ENCODE measurements around the gene TBC1D3I.
"Not testable (repeated sequence)": the region's sequence is repeated elsewhere in the genome, so short reads cannot be mapped to it uniquely, and the experiment has no call there.

DNA sequence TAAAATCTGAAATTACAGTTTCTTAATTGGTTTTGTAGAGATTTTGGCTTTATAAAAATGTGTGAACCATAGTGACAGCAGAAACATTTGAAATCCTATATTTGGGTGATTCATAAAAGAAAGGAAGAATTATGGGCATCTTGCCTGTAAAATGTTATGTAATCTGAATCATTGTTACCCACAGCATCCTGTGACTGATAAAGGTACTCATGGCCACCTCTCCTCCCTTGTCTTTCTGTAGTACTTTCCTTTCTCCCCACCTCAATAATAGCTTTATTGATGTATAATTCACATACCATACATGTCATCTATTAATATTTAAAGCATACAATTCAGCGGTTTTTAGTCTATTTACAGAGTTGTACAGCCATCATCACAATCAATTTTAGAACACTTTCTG lies 30.8 kb upstream of the TBC1D3I start:
- TF ChIP-seq, protein P1, sequence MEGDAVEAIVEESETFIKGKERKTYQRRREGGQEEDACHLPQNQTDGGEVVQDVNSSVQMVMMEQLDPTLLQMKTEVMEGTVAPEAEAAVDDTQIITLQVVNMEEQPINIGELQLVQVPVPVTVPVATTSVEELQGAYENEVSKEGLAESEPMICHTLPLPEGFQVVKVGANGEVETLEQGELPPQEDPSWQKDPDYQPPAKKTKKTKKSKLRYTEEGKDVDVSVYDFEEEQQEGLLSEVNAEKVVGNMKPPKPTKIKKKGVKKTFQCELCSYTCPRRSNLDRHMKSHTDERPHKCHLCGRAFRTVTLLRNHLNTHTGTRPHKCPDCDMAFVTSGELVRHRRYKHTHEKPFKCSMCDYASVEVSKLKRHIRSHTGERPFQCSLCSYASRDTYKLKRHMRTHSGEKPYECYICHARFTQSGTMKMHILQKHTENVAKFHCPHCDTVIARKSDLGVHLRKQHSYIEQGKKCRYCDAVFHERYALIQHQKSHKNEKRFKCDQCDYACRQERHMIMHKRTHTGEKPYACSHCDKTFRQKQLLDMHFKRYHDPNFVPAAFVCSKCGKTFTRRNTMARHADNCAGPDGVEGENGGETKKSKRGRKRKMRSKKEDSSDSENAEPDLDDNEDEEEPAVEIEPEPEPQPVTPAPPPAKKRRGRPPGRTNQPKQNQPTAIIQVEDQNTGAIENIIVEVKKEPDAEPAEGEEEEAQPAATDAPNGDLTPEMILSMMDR (optimal IDR thresholded peaks at IDR 0.05 in 1 of 3, IDR thresholded peaks at IDR 0.05 in 1 of 3, conservative IDR thresholded peaks at IDR 0.05 in 1 of 3; ENCODE audit: extremely low read depth in 1 of 3, insufficient read depth in 2 of 3, low read length in 3 of 3), result not testable (repeated sequence)
- TF ChIP-seq EZH2 (IDR thresholded peaks at IDR 0.05; ENCODE audit: low read length), result not testable (repeated sequence)

Data from keratinocyte (primary cell).